K562 (cell line): ENCODE results near the gene C3orf52. TPM values are rescaled to one million over a fixed set of nuclear protein-coding genes. Genes with fewer than 3 reads are reported as not detected.

Experiments
- CHAMP1 ChIP-seq: fragments of 450-650 bp; IDR thresholded peaks from 2 replicates; pipeline ENCODE4 v1.6.1; 2016; ENCODE audit warnings: mild to moderate bottlenecking
- CREB3 ChIP-seq: fragments of 450-650 bp; conservative IDR thresholded peaks from 2 replicates; pipeline ENCODE4 v1.6.1; 2016; ENCODE audit warnings: missing genetic modification characterization, low read depth, mild to moderate bottlenecking, missing compliant biosample characterization, moderate library complexity
- FOS ChIP-seq: IDR thresholded peaks from 3 replicates; pipeline ENCODE4 v1.6.1; 2011; ENCODE audit not compliant: insufficient read length; ENCODE audit errors: extremely low read depth
- JUND ChIP-seq, 2 experiments: IDR thresholded peaks; 2 replicates in 1 of 2; 3 replicates in 1 of 2; pipeline ENCODE4 v1.6.1; 2011; ENCODE audit warnings: borderline replicate concordance in 2 of 2, low read depth in 2 of 2, low read length in 2 of 2, improper control_type of control experiment in 1 of 2, missing biosample characterization in 1 of 2, missing genetic modification characterization in 1 of 2, missing genetic modification reagents in 1 of 2
- KAT7 ChIP-seq: sonication (generic); formaldehyde crosslinking; IDR thresholded peaks from 2 replicates; pipeline ENCODE4 v1.8.0; 2022; ENCODE audit warnings: missing genetic modification reagents, mild to moderate bottlenecking, borderline replicate concordance
- KHSRP ChIP-seq: fragments of 450-650 bp; IDR thresholded peaks from 2 replicates; pipeline ENCODE4 v1.6.1; 2017
- MEIS2 ChIP-seq: fragments of 450-650 bp; IDR thresholded peaks from 2 replicates; pipeline ENCODE4 v1.6.1; 2014; ENCODE audit warnings: mild to moderate bottlenecking; ENCODE audit not compliant: partially characterized antibody
- NFIC ChIP-seq: fragments of 450-650 bp; IDR thresholded peaks from 2 replicates; pipeline ENCODE4 v1.6.1; 2017; ENCODE audit warnings: mild to moderate bottlenecking, inconsistent platforms
- PHF21A ChIP-seq: fragments of 450-650 bp; IDR thresholded peaks from 2 replicates; pipeline ENCODE4 v1.6.1; 2017; ENCODE audit warnings: low read depth, borderline replicate concordance
- RBM17 ChIP-seq: fragments of 200-400 bp; formaldehyde crosslinking; IDR thresholded peaks from 2 replicates; pipeline ENCODE4 v1.6.1; 2017; ENCODE audit warnings: low read depth, mild to moderate bottlenecking, low read length, borderline replicate concordance
- THAP7 ChIP-seq: fragments of 250-450 bp; sonication (Bioruptor Pico); IDR thresholded peaks from 2 replicates; pipeline ENCODE4 v1.5.0; 2021
- U2AF2 ChIP-seq: fragments of 200-400 bp; formaldehyde crosslinking; optimal IDR thresholded peaks from 2 replicates; pipeline ENCODE3; 2017; ENCODE audit warnings: low read depth, mild to moderate bottlenecking, low read length
- ZNF717 ChIP-seq: fragments of 250-450 bp; sonication (Bioruptor Pico); IDR thresholded peaks from 2 replicates; pipeline ENCODE4 v1.5.0; 2021
- polyA plus RNA-seq, 8 experiments: library from polyadenylated mRNA; depleted of rRNA in 4 of 8; stranded (reverse) in 5 of 8; unstranded in 3 of 8; fragments of >200 nt; fragmentation: Nextera tagmentation in 2 of 8; fragmentation: Illumina TruSeq in 1 of 8; extraction: Ambion mirVana in 2 of 8; extraction: Trizol in 1 of 8; gene quantifications; 2 replicates each; pipeline versions ENCODE4 v1.2.1 to v1.2.3, GENCODE V29; 2011 to 2014; ENCODE audit warnings: inconsistent platforms in 1 of 8, missing spikeins in 1 of 8
- total RNA-seq, 7 experiments: library from RNA; depleted of rRNA in 6 of 7; stranded (reverse); fragments of >200 nt in 6 of 7; fragmentation: Illumina TruSeq in 2 of 7; extraction: Trizol in 2 of 7; gene quantifications; 2 replicates each; pipeline versions ENCODE4 v1.2.1 to v1.2.3, GENCODE V29; 2011 to 2021; ENCODE audit warnings: low replicate concordance in 1 of 7
- TF ChIP-seq, protein P1 (sequence below), 2 experiments: IDR thresholded peaks; 2 replicates each; pipeline ENCODE4 v1.6.1; 2011; ENCODE audit warnings: borderline replicate concordance in 1 of 2, control low read depth in 1 of 2, low read depth in 1 of 2, low read length in 1 of 2, mild to moderate bottlenecking in 1 of 2, mixed read lengths in 1 of 2, moderate library complexity in 1 of 2; ENCODE audit not compliant: insufficient read depth in 1 of 2, insufficient read length in 1 of 2, poor library complexity in 1 of 2, severe bottlenecking in 1 of 2; ENCODE audit errors: extremely low read depth in 1 of 2
- TF ChIP-seq, protein P2 (sequence below): IDR thresholded peaks from 3 replicates; pipeline ENCODE4 v1.6.1; 2011; ENCODE audit warnings: borderline replicate concordance, mild to moderate bottlenecking, moderate library complexity; ENCODE audit not compliant: insufficient read length; ENCODE audit errors: extremely low read depth
- TF ChIP-seq, protein P3 (sequence below): fragments of 250-450 bp; sonication (Bioruptor Pico); IDR thresholded peaks from 2 replicates; pipeline ENCODE4 v1.5.1; 2021; ENCODE audit warnings: mild to moderate bottlenecking

C3orf52 gene
- total and polyA plus RNA-seq, 9 of the 15 experiments (the other 6 are each of a cell fraction or from before 2014, with no cell fraction given), result 2.8 to 6.1 (median 3.8) TPM

DNA sequence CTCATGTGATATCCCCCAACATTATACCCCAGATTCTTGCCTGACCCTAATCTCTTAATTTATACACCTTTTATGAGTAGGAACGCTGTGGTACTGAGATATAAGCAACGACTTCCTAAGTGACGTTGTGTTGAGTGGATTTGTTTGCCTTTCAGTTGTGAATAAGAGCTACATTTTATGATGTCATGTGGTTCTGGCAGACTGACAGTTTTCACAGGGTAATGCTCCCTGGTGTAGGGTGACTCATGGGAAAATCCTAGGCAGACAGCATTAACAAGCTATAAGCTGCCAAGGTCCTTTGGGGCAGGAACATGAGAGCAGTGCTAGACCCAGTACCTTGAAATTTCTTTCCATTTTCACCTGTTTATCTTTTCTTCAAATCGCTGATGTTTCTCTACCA lies 11.2 kb downstream of the C3orf52 start (continued):
- TF ChIP-seq KAT7 (CRISPR knock-in tag) (no peak), PHF21A (no peak), FOS (no peak), ZNF717 (CRISPR knock-in tag) (no peak), RBM17 (no peak), NFIC (peak; percentile 26; the same call in 1 of the 2 replicates), U2AF2 (no peak), JUND (IDR thresholded peaks at IDR 0.05; ENCODE audit: borderline replicate concordance, low read depth, low read length) (peak; percentile 47; the same call in 1 of the 2 replicates), JUND (tag; IDR thresholded peaks at IDR 0.05; ENCODE audit: borderline replicate concordance, low read depth, low read length) (peak; percentile 70; the same call in 2 of the 3 replicates), MEIS2 (peak; percentile 27), CREB3 (tag) (no peak), CHAMP1 (no peak), KHSRP (no peak), THAP7 (CRISPR knock-in tag) (no peak)
- TF ChIP-seq, protein P1, sequence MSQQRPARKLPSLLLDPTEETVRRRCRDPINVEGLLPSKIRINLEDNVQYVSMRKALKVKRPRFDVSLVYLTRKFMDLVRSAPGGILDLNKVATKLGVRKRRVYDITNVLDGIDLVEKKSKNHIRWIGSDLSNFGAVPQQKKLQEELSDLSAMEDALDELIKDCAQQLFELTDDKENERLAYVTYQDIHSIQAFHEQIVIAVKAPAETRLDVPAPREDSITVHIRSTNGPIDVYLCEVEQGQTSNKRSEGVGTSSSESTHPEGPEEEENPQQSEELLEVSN (IDR thresholded peaks at IDR 0.05; ENCODE audit: borderline replicate concordance in 1 of 2, extremely low read depth in 1 of 2, insufficient read depth in 1 of 2, insufficient read length in 1 of 2, low read depth in 1 of 2, low read length in 1 of 2, poor library complexity in 1 of 2, severe bottlenecking in 1 of 2), result no peak
- TF ChIP-seq, protein P2, sequence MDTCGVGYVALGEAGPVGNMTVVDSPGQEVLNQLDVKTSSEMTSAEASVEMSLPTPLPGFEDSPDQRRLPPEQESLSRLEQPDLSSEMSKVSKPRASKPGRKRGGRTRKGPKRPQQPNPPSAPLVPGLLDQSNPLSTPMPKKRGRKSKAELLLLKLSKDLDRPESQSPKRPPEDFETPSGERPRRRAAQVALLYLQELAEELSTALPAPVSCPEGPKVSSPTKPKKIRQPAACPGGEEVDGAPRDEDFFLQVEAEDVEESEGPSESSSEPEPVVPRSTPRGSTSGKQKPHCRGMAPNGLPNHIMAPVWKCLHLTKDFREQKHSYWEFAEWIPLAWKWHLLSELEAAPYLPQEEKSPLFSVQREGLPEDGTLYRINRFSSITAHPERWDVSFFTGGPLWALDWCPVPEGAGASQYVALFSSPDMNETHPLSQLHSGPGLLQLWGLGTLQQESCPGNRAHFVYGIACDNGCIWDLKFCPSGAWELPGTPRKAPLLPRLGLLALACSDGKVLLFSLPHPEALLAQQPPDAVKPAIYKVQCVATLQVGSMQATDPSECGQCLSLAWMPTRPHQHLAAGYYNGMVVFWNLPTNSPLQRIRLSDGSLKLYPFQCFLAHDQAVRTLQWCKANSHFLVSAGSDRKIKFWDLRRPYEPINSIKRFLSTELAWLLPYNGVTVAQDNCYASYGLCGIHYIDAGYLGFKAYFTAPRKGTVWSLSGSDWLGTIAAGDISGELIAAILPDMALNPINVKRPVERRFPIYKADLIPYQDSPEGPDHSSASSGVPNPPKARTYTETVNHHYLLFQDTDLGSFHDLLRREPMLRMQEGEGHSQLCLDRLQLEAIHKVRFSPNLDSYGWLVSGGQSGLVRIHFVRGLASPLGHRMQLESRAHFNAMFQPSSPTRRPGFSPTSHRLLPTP, result no peak
- TF ChIP-seq, protein P3, sequence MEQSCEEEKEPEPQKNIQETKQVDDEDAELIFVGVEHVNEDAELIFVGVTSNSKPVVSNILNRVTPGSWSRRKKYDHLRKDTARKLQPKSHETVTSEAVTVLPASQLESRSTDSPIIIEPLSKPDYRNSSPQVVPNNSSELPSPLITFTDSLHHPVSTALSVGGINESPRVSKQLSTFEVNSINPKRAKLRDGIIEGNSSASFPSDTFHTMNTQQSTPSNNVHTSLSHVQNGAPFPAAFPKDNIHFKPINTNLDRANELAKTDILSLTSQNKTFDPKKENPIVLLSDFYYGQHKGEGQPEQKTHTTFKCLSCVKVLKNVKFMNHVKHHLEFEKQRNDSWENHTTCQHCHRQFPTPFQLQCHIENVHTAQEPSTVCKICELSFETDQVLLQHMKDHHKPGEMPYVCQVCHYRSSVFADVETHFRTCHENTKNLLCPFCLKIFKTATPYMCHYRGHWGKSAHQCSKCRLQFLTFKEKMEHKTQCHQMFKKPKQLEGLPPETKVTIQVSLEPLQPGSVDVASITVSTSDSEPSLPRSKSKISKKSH (CRISPR knock-in tag), result no peak
